Endodermal cell (in vitro differentiated cells): Measurements from ENCODE around the gene TM2D3. TPM values are rescaled to one million over a fixed set of nuclear protein-coding genes. Genes with fewer than 3 reads are reported as not detected.

Experiments used
- DNase-seq: peaks from one replicate; pipeline ENCODE4 v3.0.0-alpha.2; 2017
- H3K27ac ChIP-seq: 2 replicates; pipeline ENCODE4 v1.5.1; 2013; ENCODE audit warnings: mild to moderate bottlenecking, low read depth, low read length, moderate library complexity
- H3K27me3 ChIP-seq: 2 replicates; pipeline ENCODE4 v1.6.1; 2013; ENCODE audit warnings: mild to moderate bottlenecking, low read length, moderate library complexity; ENCODE audit not compliant: insufficient read depth, control insufficient read depth, poor library complexity, severe bottlenecking
- H3K36me3 ChIP-seq: 2 replicates; pipeline ENCODE4 v1.7.0; 2013; ENCODE audit warnings: mild to moderate bottlenecking, low read length, moderate library complexity; ENCODE audit not compliant: control insufficient read depth, insufficient read depth
- H3K4me1 ChIP-seq: one replicate; pipeline ENCODE4 v1.7.0; 2013; ENCODE audit warnings: low read length; ENCODE audit not compliant: control insufficient read depth, insufficient read depth
- H3K4me3 ChIP-seq: 2 replicates; pipeline ENCODE4 v1.5.1; 2013; ENCODE audit warnings: mild to moderate bottlenecking, low read length, moderate library complexity
- H3K9ac ChIP-seq: 2 replicates; pipeline ENCODE4 v1.6.1; 2013; ENCODE audit warnings: mild to moderate bottlenecking, low read length, moderate library complexity; ENCODE audit not compliant: poor library complexity, severe bottlenecking; ENCODE audit errors: extremely low read depth
- H3K9me3 ChIP-seq: 2 replicates; pipeline ENCODE4 v1.6.1; 2013; ENCODE audit warnings: mild to moderate bottlenecking, low read length, moderate library complexity; ENCODE audit not compliant: control insufficient read depth
- H3K27ac Mint-ChIP-seq: 2 replicates; pipeline ENCODE4 v1.8.0; 2020; ENCODE audit warnings: mixed read lengths
- H3K27me3 Mint-ChIP-seq: 2 replicates; pipeline ENCODE4 v1.8.0; 2021; ENCODE audit warnings: mild to moderate bottlenecking, mixed read lengths; ENCODE audit not compliant: insufficient read depth
- H3K36me3 Mint-ChIP-seq: 2 replicates; pipeline ENCODE4 v1.8.0; 2020; ENCODE audit warnings: low read depth, mixed read lengths
- H3K4me1 Mint-ChIP-seq: 2 replicates; pipeline ENCODE4 v1.8.0; 2020; ENCODE audit warnings: mixed read lengths
- H3K4me3 Mint-ChIP-seq: 2 replicates; pipeline ENCODE4 v1.8.0; 2020; ENCODE audit warnings: mild to moderate bottlenecking, moderate library complexity, mixed read lengths
- H3K9me3 Mint-ChIP-seq: 2 replicates; pipeline ENCODE4 v1.8.0; 2020; ENCODE audit warnings: mild to moderate bottlenecking, mixed read lengths
- WGBS, 2 experiments: methylation state at CpG; one replicate each; pipeline versions ENCODE4 v1.1.5 to v1.1.7; 2013; ENCODE audit warnings: missing lambda C conversion rate in 2 of 2, mixed read lengths in 1 of 2; ENCODE audit not compliant: insufficient coverage in 1 of 2, insufficient read length in 1 of 2; 5-methylcytosine and 5-hydroxymethylcytosine counted together
- total RNA-seq, 2 donors: library from RNA; stranded (reverse); fragmentation: NEBNext Ultra II Directional in 1 of 2; extraction: Animal tissue kit (Norgen Biotek cat#: 25700) in 1 of 2; gene quantifications; 2 replicates in 1 of 2; 3 replicates in 1 of 2; pipeline ENCODE4 v1.2.1, GENCODE V29; 2021
- TF ChIP-seq, protein P1 (sequence below): fragments of 200-600 bp; sonication (generic); conservative IDR thresholded peaks from 2 replicates; pipeline ENCODE4 v1.5.0; 2021; ENCODE audit warnings: antibody characterized with exemption, mild to moderate bottlenecking

The TM2D3 gene
- total RNA-seq, 2 donors from 2014 or later, result 33.4 to 34.0 TPM

DNA sequence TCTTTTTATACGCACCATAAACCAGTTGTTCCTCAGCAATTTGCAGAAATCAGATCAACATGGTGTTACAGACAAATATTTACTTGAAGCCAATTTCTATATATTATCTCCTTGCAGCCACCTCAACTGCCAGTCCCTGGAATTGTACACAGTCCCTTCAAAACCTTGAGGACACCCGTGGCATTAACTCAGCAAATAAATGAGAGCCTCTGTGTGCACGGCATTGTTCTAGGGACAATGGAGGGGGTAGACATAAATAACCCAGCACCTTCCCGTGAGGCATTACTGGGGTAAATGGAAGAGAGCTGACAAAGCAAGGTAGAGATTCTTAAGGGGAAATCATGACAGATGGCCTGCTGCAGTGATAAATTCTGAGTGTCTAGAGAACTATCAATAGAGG, 12.5 kb downstream of the TM2D3 start:
- H3K4me1 Mint-ChIP-seq, result peaks cover 21% of the 10 kb centered on the region

GRCh38 chr15:101637919-101638318, 14.3 kb downstream of the TM2D3 start:
- Mint-ChIP-seq H3K27ac (peak overlapping the region; percentile 55), H3K36me3 (peaks cover 28% of the 10 kb centered on the region)
- WGBS, 2 experiments, result 80 to 96% methylated on average over 3 of the region's 3 CpGs

More for the DNA sequence above, 12.5 kb downstream of the TM2D3 start:
- no peaks in the 10 kb centered on the region for H3K27me3 ChIP-seq
- no peak overlapping the region for H3K9ac ChIP-seq
- TF ChIP-seq, protein P1, sequence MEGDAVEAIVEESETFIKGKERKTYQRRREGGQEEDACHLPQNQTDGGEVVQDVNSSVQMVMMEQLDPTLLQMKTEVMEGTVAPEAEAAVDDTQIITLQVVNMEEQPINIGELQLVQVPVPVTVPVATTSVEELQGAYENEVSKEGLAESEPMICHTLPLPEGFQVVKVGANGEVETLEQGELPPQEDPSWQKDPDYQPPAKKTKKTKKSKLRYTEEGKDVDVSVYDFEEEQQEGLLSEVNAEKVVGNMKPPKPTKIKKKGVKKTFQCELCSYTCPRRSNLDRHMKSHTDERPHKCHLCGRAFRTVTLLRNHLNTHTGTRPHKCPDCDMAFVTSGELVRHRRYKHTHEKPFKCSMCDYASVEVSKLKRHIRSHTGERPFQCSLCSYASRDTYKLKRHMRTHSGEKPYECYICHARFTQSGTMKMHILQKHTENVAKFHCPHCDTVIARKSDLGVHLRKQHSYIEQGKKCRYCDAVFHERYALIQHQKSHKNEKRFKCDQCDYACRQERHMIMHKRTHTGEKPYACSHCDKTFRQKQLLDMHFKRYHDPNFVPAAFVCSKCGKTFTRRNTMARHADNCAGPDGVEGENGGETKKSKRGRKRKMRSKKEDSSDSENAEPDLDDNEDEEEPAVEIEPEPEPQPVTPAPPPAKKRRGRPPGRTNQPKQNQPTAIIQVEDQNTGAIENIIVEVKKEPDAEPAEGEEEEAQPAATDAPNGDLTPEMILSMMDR, result no peak
- no peak overlapping the region for H3K27ac ChIP-seq
- Mint-ChIP-seq H3K36me3 (peaks cover 35% of the 10 kb centered on the region), H3K9me3 (no peaks in the 10 kb centered on the region), H3K27ac (no peak overlapping the region), H3K27me3 (peaks cover 15% of the 10 kb centered on the region), H3K4me3 (no peak overlapping the region)
- H3K4me1 ChIP-seq, result no peaks in the 10 kb centered on the region
- H3K36me3 ChIP-seq, result peaks cover 28% of the 10 kb centered on the region
- no peak for DNase-seq
- 90 to 92% methylated on average over 3 to 4 of the region's 4 CpGs for WGBS, 2 experiments
- no peaks in the 10 kb centered on the region for H3K9me3 ChIP-seq
- no peak overlapping the region for H3K4me3 ChIP-seq

GRCh38 chr15:101637516-101637915, 14.7 kb downstream of the TM2D3 start:
- TF ChIP-seq, protein P1, result no peak
- Mint-ChIP-seq H3K4me1 (peaks cover 21% of the 10 kb centered on the region), H3K4me3 (no peak overlapping the region), H3K36me3 (peaks cover 26% of the 10 kb centered on the region), H3K27ac (no peak overlapping the region), H3K9me3 (no peaks in the 10 kb centered on the region), H3K27me3 (peaks cover 24% of the 10 kb centered on the region)
- Histone ChIP-seq H3K27ac (no peak overlapping the region), H3K27me3 (no peaks in the 10 kb centered on the region), H3K9me3 (no peaks in the 10 kb centered on the region), H3K36me3 (peaks cover 18% of the 10 kb centered on the region), H3K9ac (no peak overlapping the region), H3K4me3 (no peak overlapping the region), H3K4me1 (no peaks in the 10 kb centered on the region)
- WGBS, 2 experiments, result 89 to 100% methylated on average over 2 to 6 of the region's 6 CpGs
- DNase-seq, result no peak

More at GRCh38 chr15:101637919-101638318, 14.3 kb downstream of the TM2D3 start:
- Mint-ChIP-seq H3K9me3 (no peaks in the 10 kb centered on the region), H3K27me3 (peaks cover 24% of the 10 kb centered on the region), H3K4me3 (no peak overlapping the region), H3K4me1 (peaks cover 21% of the 10 kb centered on the region)
- Histone ChIP-seq H3K9me3 (no peaks in the 10 kb centered on the region), H3K9ac (no peak overlapping the region), H3K4me3 (no peak overlapping the region), H3K27ac (no peak overlapping the region), H3K27me3 (no peaks in the 10 kb centered on the region), H3K36me3 (peaks cover 18% of the 10 kb centered on the region), H3K4me1 (no peaks in the 10 kb centered on the region)
- DNase-seq, result no peak
- TF ChIP-seq, protein P1, result no peak
